Fibroblast of mammary gland (primary cell): ENCODE results near the gene CHRNA4.

Source experiments
- DNase-seq: peaks from one replicate; pipeline ENCODE4 v3.0.0-alpha.2; 2010; ENCODE audit warnings: low read depth
- H3K4me3 ChIP-seq: 2 replicates; pipeline ENCODE4 v1.5.1; 2011; ENCODE audit warnings: low read depth, mild to moderate bottlenecking, low read length, moderate library complexity; ENCODE audit not compliant: control insufficient read depth
- CTCF ChIP-seq: conservative IDR thresholded peaks from 2 replicates; pipeline ENCODE4 v1.5.1; 2011; ENCODE audit warnings: low read depth, low read length, inconsistent platforms; ENCODE audit not compliant: control insufficient read depth, insufficient read depth

Gene CHRNA4

GRCh38 chr20:63359164-63359934 is 1.8 kb downstream of the CHRNA4 start:
- no peak for TF ChIP-seq CTCF
- H3K4me3 ChIP-seq = no peak overlapping the region
- no peak for DNase-seq

- no peak for TF ChIP-seq CTCF
- DNase-seq = no peak
- no peak overlapping the region for H3K4me3 ChIP-seq
Measured at GRCh38 chr20:63357921-63358905, 2.9 kb downstream of the CHRNA4 start.

- DNase-seq = no peak
- H3K4me3 ChIP-seq = no peak overlapping the region
- no peak for TF ChIP-seq CTCF
Measured at GRCh38 chr20:63356931-63357879, 3.9 kb downstream of the CHRNA4 start.

- DNase-seq = no peak
- TF ChIP-seq CTCF = no peak
- H3K4me3 ChIP-seq = no peak overlapping the region
Measured at GRCh38 chr20:63356511-63356910, 4.6 kb downstream of the CHRNA4 start.

GRCh38 chr20:63355781-63356295 is 5.3 kb downstream of the CHRNA4 start:
- no peak for DNase-seq
- no peak for TF ChIP-seq CTCF
- no peak overlapping the region for H3K4me3 ChIP-seq
